Stomach (tissue), 9 donors: ENCODE results near the gene VSTM1. TPM values are rescaled to one million over a fixed set of nuclear protein-coding genes. Genes with fewer than 3 reads are reported as not detected.

ENCODE experiments used
- DNase-seq, 2 donors: peaks; one replicate each; pipeline versions ENCODE4 v3.0.0 to v3.0.0-alpha.2; 2013 to 2019
- H3K27ac ChIP-seq, 5 donors: fragments of 200-600 bp in 4 of 5; sonication (generic) in 4 of 5; one replicate each; pipeline ENCODE4 v1.5.1; 2013 to 2019; ENCODE audit warnings: mild to moderate bottlenecking in 1 of 5, moderate library complexity in 1 of 5
- H3K27me3 ChIP-seq, 3 donors: fragments of 200-600 bp; sonication (generic); one replicate each; pipeline ENCODE4 v1.5.1; 2017 to 2019; ENCODE audit warnings: mixed run types in 1 of 3
- H3K36me3 ChIP-seq, 4 donors: fragments of 200-600 bp; sonication (generic); 1 replicate in 3 of 4; 2 replicates in 1 of 4; pipeline ENCODE4 v1.5.1; 2016 to 2019
- H3K4me1 ChIP-seq, 4 donors: fragments of 200-600 bp; sonication (generic); one replicate each; pipeline ENCODE4 v1.5.1; 2016 to 2019
- H3K4me3 ChIP-seq, 4 donors: fragments of 200-600 bp; sonication (generic) in 3 of 4; one replicate each; pipeline ENCODE4 v1.5.1; 2016 to 2019; ENCODE audit warnings: mild to moderate bottlenecking in 1 of 4
- H3K9me3 ChIP-seq, 4 donors: fragments of 200-600 bp; sonication (generic); one replicate each; pipeline ENCODE4 v1.5.1; 2016 to 2019
- CTCF ChIP-seq, 7 experiments: fragments of 450-650 bp in 4 of 7; fragments of 200-600 bp in 3 of 7; sonication (generic) in 3 of 7; IDR thresholded peaks; one replicate each; pipeline ENCODE4 v1.5.1; 2016 to 2019; ENCODE audit warnings: antibody characterized with exemption in 7 of 7, control low read depth in 2 of 7, mild to moderate bottlenecking in 1 of 7
- EP300 ChIP-seq: sonication (generic); formaldehyde crosslinking; IDR thresholded peaks from one replicate; pipeline ENCODE4 v1.6.1; 2017; ENCODE audit warnings: antibody characterized with exemption
- POLR2A ChIP-seq, 4 donors: fragments of 450-650 bp; IDR thresholded peaks; one replicate each; pipeline ENCODE4 v1.6.1; 2016; ENCODE audit warnings: antibody characterized with exemption in 4 of 4, control low read depth in 2 of 4, mild to moderate bottlenecking in 1 of 4, moderate library complexity in 1 of 4
- POLR2AphosphoS5 ChIP-seq, 3 donors: sonication (generic); formaldehyde crosslinking; IDR thresholded peaks; one replicate each; pipeline ENCODE4 v1.6.1; 2016; ENCODE audit warnings: antibody characterized with exemption in 3 of 3
- WGBS, 5 donors: extraction: QIAGEN DNeasy Blood & Tissue Kit in 3 of 5; methylation state at CpG; one replicate each; pipeline versions ENCODE4 v1.1.5 to v1.1.7; 2013 to 2018; 5-methylcytosine and 5-hydroxymethylcytosine counted together
- intact Hi-C: fragments of 100-400 bp; cut with DNase I; formaldehyde crosslinking; loops from one replicate; pipeline ENCODE4 v1.15.1; 2023; ENCODE audit warnings: low total_unique reads
- polyA plus RNA-seq, 3 donors: library from polyadenylated mRNA; stranded (reverse); fragments of 200-250 nt; gene quantifications; one replicate each; pipeline ENCODE4 v1.2.3, GENCODE V29; 2013
- total RNA-seq, 5 donors: library from RNA; depleted of rRNA; stranded (reverse); fragments of >200 nt; gene quantifications; one replicate each; pipeline versions ENCODE4 v1.1.0 to v1.2.3, GENCODE V29; 2014 to 2016
- donor health status: healthy with polysubstance abuse.
- donor health status: Bipolar disorder and iron deficiency.
- donor health status: healthy.

The VSTM1 gene
- total and polyA plus RNA-seq, 8 donors = not detected

GRCh38 chr19:54106716-54107115, 43.0 kb upstream of the VSTM1 start:
- H3K36me3 ChIP-seq = peaks cover 52 to 72% (median 68%) of the 10 kb centered on the region in 4 donors
- no peaks in the 10 kb centered on the region for H3K27me3 ChIP-seq
- no peaks in the 10 kb centered on the region for H3K9me3 ChIP-seq
- TF ChIP-seq POLR2A (IDR thresholded peaks at IDR 0.05) (no peak), POLR2AphosphoS5 (IDR thresholded peaks at IDR 0.05) (no peak), EP300 (no peak), CTCF (IDR thresholded peaks at IDR 0.05) (no peak)
- H3K4me1 ChIP-seq = peaks cover 15 to 29% (median 22%) of the 10 kb centered on the region in 4 donors
- 81 to 85% (median 83%) methylated on average over 15 of the region's 15 CpGs for WGBS, 5 donors
- no peak overlapping the region for H3K27ac ChIP-seq
- no peak for DNase-seq
- intact Hi-C loops = no loop called here
- H3K4me3 ChIP-seq = no peak overlapping the region

- TF ChIP-seq POLR2A (IDR thresholded peaks at IDR 0.05) (no peak), POLR2AphosphoS5 (IDR thresholded peaks at IDR 0.05) (no peak), CTCF (IDR thresholded peaks at IDR 0.05) (no peak), EP300 (no peak)
- intact Hi-C loops = no loop called here
- no peaks in the 10 kb centered on the region for H3K27me3 ChIP-seq
- 86 to 92% (median 91%) methylated on average over 10 of the region's 10 CpGs for WGBS, 5 donors
- no peak for DNase-seq
- no peak overlapping the region for H3K27ac ChIP-seq
- H3K4me1 ChIP-seq = peaks cover 15 to 30% (median 22%) of the 10 kb centered on the region in 4 donors
- H3K4me3 ChIP-seq = no peak overlapping the region
- H3K9me3 ChIP-seq = no peaks in the 10 kb centered on the region
- peaks cover 50 to 63% (median 59%) of the 10 kb centered on the region in 4 donors for H3K36me3 ChIP-seq
These were observed 42.1 kb upstream of the VSTM1 start for GRCh38 chr19:54105796-54106195.

- H3K36me3 ChIP-seq = peaks cover 44 to 56% (median 53%) of the 10 kb centered on the region in 4 donors
- intact Hi-C loops = no loop called here
- TF ChIP-seq CTCF (IDR thresholded peaks at IDR 0.05) (no peak), POLR2A (IDR thresholded peaks at IDR 0.05) (no peak), POLR2AphosphoS5 (IDR thresholded peaks at IDR 0.05) (no peak), EP300 (no peak)
- H3K4me1 ChIP-seq = peaks cover 15 to 30% (median 22%) of the 10 kb centered on the region in 4 donors
- DNase-seq = no peak
- no peak overlapping the region for H3K4me3 ChIP-seq
- H3K27me3 ChIP-seq = no peaks in the 10 kb centered on the region
- H3K27ac ChIP-seq = no peak overlapping the region
- no peaks in the 10 kb centered on the region for H3K9me3 ChIP-seq
- 85 to 91% (median 85%) methylated on average over 8 to 11 of the region's 11 CpGs for WGBS, 5 donors
These were observed 41.5 kb upstream of the VSTM1 start for GRCh38 chr19:54104998-54105715.

- Histone ChIP-seq H3K27ac (peak within 1 kb of the TSS; percentile 72 to 88 (median 84)), H3K27me3 (no peaks in the 10 kb centered on the region), H3K4me3 (peak within 1 kb of the TSS; percentile 91 to 100 (median 95)), H3K4me1 (peaks cover 15 to 30% (median 22%) of the 10 kb centered on the region in 4 donors), H3K36me3 (peaks cover 19 to 31% (median 27%) of the 10 kb centered on the region in 4 donors), H3K9me3 (no peaks in the 10 kb centered on the region)
- DNase-seq = peak; percentile 98 to 100
- peak in 1 of 4 donors; percentile 29 for TF ChIP-seq POLR2A (IDR thresholded peaks at IDR 0.05)
- peak; percentile 76 to 96 (median 96) for TF ChIP-seq POLR2AphosphoS5 (IDR thresholded peaks at IDR 0.05)
- no peak for TF ChIP-seq EP300
- peak in 1 of 7 experiments; percentile 26 for TF ChIP-seq CTCF (IDR thresholded peaks at IDR 0.05)
- 3 to 5% (median 3%) methylated on average over 29 to 54 of the region's 54 CpGs for WGBS, 5 donors
- intact Hi-C loops = no loop called here
These were observed 38.9 kb upstream of the VSTM1 start, which contains the start of gene NDUFA3 for GRCh38 chr19:54102421-54103169. TSS of gene NDUFA3 (plus strand) at chr19:54102855. CDS start at chr19:54102879, 24 bp downstream.
